DMS153 treated with DMSO at 0.1 percent for 48 hours (cell line): ENCODE data around the gene AHSP.
"Not testable (repeated sequence)": the region's sequence is repeated elsewhere in the genome, so short reads cannot be mapped to it uniquely, and the experiment has no call there.

ENCODE experiments used
- DNase-seq: peaks from one replicate; lab custom pipeline; 2025; ENCODE audit not compliant: unreplicated experiment; lab: John Stamatoyannopoulos, UW

Gene AHSP, protein sequence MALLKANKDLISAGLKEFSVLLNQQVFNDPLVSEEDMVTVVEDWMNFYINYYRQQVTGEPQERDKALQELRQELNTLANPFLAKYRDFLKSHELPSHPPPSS

DNA sequence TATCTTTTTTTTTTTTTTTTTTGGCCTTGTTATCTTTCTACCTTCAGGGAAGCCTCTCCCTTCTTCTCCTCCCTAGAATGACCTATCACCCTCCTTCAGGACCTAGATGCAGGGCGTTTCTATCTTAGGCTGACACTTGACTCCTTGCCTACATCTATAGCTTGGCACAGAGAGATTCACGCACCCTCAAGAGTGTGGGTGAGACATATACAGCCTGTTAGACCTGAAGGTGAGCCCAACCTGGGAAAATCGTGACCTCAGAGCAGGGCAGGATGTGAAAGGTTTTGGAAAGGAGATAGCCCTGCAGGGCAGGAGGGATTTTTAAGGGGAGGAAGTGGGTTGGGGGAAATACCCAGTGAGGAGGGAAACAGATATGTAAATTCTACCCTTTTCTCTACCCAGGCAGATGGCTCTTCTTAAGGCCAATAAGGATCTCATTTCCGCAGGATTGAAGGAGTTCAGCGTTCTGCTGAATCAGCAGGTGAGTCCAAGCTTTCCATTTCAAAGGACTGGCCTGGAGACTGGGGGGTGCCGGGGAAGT is at the start of gene AHSP:
Gene AHSP, plus strand, starts transcription at position 167 of the 541 bp plus-strand sequence. Its CDS starts 240 bp downstream, at position 407.
- no peak for DNase-seq

- no peak for DNase-seq
Observed at GRCh38 chr16:31478956-31479355, 48.7 kb upstream of the AHSP start.

GRCh38 chr16:31479751-31480150 is 47.9 kb upstream of the AHSP start:
- DNase-seq = no peak

GRCh38 chr16:31480851-31481536 is 46.7 kb upstream of the AHSP start:
- no peak for DNase-seq

GRCh38 chr16:31483081-31483480 is 44.6 kb upstream of the AHSP start, which contains the start of gene SLC5A2:
TSS of gene SLC5A2 (plus strand) at chr16:31483123. CDS start at chr16:31483137, 14 bp downstream.
- no peak for DNase-seq

DNA sequence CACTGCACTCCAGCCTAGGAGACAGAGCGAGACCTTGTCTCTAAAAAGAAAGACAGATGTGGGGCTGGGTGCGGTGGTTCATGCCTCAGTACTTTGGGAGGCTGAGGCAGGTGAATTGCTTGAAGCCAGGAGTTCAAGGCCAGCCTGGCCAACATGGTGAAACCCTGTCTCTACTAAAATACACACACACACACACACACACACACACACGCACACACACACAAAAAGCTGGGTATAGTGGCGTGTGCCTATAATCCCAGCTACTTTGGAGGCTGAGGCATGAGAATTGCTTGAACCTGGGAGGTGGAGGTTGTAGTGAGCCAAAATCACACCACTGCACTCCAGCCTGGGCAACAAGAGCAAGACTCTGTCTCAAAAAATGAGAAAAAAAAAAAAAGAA is 43.7 kb upstream of the AHSP start:
- DNase-seq = not testable (repeated sequence)

DNA sequence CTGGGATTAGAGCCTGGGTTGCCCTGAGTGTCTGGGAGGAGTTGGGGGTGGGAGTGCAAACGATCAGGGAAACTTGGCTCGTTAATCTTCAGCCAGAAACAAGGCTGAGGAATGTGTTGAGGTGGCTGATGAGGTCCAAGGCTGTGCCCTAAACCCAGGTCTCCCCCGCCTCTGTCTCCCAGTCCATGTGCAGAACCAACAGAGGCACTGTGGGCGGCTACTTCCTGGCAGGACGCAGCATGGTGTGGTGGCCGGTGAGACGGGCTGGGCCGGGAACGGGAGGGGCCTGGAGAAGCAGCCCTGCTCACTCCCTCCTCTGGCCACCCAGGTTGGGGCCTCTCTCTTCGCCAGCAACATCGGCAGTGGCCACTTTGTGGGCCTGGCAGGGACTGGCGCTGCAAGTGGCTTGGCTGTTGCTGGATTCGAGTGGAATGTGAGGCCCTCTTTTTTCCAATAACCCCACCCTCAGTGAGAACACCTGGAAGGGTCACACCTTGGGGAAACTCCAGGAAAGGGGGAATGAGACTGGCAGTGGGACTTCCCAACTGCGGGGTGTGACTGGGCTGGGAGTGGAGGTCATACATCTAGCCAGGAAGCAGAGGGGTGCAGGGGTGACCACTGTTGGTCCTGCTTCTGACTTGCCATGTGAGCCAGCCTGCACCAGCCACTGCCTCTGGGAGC is 43.1 kb upstream of the AHSP start:
- DNase-seq = no peak

- no peak for DNase-seq
Observed at GRCh38 chr16:31485571-31485970, 42.1 kb upstream of the AHSP start.

DNA sequence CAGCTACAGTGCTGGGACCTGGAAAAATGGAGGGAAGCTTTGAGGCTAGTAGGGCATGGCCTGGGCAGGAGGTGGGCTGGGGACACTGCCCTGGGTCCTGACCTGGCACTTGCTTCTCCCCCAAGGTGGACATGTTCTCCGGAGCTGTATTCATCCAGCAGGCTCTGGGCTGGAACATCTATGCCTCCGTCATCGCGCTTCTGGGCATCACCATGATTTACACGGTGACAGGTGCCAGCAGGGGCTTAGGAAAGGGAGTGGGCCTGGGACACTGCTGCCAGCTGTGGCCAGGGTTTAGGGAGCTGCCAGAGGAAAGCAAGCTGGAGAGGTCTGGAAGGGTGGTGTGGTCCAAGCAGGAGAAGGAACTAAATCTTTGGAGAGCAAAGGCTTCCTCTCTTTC is 41.7 kb upstream of the AHSP start:
- no peak for DNase-seq

DNA sequence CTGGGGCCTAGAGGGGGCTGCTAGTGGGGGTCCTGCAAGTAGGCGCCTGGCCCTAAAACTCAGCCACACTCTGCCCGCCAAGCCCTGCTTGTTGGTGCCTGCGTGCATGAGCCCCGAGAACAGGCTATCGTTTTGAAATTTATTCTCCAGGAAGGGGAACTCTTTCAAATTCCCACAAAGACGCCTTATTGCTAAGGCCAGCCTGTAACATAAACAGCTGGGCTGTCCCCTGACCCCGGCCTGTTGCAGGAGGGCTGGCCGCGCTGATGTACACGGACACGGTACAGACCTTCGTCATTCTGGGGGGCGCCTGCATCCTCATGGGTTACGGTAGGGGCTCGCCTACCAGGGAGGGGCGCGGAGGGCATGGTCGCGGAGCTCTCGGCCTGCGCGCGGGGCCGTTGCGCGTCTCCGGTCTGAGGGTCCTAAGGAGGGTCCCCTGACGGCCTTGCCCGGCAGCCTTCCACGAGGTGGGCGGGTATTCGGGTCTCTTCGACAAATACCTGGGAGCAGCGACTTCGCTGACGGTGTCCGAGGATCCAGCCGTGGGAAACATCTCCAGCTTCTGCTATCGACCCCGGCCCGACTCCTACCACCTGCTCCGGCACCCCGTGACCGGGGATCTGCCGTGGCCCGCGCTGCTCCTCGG is 40.5 kb upstream of the AHSP start:
- no peak for DNase-seq

DNA sequence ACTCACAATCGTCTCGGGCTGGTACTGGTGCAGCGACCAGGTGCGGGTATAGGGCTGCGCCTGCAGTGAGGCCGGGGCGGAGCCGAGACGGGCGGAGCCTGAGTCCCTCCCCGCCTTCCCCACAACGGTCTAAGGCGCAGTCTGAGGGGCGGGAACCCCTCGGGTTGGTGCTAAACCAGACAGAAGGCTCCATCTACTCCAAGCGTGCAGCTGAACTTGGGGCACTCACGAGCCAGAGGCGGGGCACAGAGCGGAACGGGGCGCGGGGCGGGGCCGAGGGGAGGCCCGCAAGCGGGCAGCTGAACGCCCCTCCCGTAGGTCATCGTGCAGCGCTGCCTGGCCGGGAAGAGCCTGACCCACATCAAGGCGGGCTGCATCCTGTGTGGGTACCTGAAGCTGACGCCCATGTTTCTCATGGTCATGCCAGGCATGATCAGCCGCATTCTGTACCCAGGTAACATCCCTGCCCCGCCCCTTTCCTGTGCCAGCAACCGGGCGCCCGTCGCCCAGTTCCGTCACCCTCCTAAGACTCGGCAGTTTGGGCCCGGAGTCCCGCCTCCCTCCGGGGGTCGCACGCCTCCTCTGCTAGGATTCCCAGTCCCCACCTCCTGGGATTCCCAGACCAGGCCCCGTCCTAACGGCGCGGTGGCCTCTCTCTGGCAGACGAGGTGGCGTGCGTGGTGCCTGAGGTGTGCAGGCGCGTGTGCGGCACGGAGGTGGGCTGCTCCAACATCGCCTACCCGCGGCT is 39.8 kb upstream of the AHSP start:
- DNase-seq = peak; percentile 38

GRCh38 chr16:31488468-31489297 is 39.0 kb upstream of the AHSP start:
- DNase-seq = no peak

GRCh38 chr16:31489298-31489564 is 38.5 kb upstream of the AHSP start:
- no peak for DNase-seq

DNA sequence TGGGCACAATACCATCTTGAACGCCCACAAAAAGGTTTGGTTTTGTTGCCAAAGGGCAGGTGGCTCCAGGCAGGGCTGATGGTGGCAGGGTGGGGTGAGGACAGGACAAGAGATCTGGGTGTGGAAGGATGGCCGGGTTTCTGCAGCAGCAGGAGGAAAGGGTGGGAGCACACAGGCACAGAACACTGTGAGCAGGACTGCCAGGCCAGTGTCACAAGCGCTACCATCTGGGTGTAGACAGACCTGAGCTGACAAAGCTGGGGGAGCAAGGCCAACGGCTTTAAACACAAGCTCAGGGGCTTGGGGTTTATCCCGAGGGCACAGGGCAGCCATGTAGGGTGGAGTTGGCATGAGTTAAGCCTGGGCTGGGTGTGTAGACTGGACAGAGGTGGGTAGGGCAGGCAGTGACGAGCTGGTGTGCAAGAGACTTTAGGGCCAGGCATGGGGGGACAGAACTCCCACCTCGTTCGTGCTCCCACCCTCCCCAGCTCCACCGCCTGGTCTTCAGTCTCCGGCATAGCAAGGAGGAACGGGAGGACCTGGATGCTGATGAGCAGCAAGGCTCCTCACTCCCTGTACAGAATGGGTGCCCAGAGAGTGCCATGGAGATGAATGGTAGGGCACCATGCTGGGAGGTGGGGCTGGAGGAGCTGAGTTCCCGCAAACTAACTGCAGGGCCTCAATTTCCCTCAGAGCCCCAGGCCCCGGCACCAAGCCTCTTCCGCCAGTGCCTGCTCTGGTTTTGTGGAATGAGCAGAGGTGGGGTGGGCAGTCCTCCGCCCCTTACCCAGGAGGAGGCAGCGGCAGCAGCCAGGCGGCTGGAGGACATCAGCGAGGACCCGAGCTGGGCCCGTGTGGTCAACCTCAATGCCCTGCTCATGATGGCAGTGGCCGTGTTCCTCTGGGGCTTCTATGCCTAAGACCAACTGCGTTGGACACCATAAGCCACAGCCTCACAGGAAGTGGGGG is 37.8 kb upstream of the AHSP start:
- DNase-seq = no peak

DNA sequence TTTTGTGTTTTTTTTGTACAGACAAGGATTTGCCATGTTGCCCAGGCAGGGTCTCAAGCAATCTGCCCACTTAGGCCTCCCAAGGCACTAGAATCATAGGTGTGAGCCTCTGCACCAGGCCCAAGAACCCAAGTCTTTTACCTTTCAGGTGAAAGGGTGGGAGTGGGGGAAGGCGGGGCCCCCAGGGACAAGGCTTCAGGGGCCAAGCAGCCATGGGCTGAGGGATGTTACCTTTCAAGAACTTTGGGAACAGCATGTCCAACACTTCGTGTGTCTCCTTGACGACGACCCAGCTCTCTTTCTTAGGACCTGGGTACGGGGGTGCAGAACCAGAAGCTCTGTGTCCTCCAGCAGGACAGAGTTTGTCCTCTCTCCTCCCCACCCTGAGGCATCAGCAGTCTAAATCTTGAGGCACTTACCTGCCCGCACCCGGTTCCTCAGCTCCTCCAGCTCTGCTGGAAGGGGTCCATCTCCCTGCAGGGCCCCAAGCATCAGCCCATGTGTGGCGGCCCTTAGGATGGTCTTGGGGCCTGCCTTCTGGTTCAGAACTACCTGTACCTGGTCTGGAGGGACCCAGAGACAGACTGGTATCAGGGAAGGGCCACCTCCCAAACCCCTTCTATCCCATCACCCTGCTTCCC is 35.8 kb upstream of the AHSP start:
- DNase-seq = no peak

DNA sequence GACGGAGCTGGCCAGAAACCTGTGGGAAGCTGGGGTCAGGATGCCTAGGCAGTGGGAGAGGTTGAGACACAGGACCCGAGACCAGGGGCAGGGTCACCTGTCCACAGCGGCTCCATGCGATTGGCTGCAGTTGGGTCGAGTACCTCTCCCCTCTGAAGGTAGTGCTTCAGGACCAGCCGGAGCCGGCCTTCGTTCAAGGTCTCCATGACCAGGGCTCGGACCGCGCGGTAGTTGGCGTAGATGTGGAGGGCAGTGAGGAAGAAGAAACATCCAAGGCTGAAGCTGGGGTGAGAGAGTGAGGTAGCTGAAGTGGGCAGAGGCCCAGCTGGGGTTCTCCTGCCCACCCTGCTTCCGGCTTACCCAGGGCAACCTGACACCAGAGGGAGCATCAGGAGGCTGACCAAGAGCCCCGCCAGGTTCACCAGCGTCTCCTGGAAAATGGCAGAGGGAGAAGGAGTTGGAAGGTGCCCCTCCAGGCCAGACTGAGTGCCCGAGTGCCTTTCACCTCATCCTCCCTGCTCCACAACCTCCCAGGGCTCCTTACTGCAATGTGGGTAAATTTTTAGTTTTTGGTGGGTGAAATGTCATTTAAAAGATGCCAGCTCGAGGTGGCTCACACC is 34.1 kb upstream of the AHSP start:
- DNase-seq = no peak

DNA sequence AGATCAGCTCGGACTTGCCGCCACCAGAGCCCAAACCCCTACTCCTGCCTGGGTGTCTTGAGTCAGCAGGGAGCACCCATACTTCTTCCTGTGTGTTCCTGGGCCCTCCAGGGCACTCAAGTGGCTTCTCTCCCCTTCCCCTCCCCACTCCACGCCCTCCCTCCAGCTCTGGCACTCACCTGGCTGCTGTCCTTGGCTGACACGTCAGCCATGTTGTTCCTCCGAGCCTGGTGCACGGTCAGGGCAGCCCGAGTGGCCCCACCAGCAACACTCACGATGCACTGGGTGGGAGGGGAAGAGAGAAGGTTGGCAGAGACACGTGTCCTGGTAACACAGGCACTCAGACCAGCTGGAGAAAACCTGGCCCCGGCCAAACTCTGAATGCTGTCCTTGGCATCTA is 31.0 kb upstream of the AHSP start:
- DNase-seq = no peak

GRCh38 chr16:31498493-31498892 is 29.2 kb upstream of the AHSP start:
- DNase-seq = no peak
